COLO668 (cell line): ENCODE results near the gene GREB1L.
"Not testable (repeated sequence)": the region's sequence is repeated elsewhere in the genome, so short reads cannot be mapped to it uniquely, and the experiment has no call there.

Experiments
- DNase-seq: peaks from one replicate; lab custom pipeline; 2025; ENCODE audit not compliant: unreplicated experiment; lab: John Stamatoyannopoulos, UW

Gene GREB1L

DNA sequence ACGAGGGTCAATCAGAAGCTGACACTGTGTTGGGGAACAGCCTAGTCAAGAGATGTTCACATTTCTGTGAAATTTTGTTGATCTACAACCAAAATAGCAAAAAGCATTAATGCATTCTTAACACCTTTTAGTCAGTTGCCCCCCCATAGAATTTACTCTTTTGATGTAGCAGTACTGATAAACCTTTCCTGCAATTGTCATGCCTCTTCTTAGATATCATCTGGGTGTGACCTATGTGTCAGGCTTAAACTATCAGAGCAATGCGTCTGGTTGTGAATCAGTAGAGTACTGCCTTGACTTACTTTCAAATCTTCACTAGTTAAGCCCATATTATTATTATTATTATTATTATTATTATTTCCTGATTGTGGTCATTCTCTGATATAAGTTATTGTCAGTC, 61.9 kb downstream of the GREB1L start:
- no peak for DNase-seq

DNA sequence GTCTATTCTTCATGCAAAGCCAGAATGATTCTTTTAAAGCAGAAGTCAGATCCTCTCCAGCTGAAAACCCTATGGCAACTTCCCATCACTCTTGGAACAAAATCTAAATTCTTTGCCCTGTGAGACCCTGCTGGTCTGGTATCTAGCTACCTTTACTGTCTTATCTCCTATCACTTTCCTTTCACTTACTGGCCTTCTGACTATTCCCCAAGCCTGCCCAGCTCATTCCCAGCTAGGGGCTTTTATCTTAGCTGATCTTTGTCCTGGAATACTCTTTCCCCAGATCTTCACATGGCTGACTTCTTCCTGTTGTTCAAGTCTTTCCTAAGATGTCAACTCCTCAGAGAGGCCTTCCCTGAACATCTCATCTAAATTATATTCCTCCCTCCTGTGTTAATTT, 63.6 kb downstream of the GREB1L start:
- DNase-seq: no peak

DNA sequence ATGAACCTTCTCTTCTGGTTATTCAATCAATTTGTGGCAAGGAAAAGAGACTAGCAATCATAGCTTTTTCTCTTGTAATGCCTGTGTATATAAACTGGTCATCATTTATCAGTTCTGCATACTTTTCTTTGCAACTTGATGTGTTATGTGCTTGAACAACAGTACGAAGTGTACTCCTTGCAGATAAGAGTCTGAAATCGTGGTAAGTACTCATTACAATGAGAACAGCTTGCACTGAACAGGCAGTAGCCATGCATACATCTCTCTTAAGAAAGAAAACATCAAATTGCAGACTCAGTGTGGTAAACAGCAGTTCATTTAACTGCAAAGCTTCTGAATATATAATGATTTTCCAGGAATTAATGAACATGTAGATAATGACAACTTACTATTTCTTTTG, 64.3 kb downstream of the GREB1L start:
- DNase-seq: no peak

DNA sequence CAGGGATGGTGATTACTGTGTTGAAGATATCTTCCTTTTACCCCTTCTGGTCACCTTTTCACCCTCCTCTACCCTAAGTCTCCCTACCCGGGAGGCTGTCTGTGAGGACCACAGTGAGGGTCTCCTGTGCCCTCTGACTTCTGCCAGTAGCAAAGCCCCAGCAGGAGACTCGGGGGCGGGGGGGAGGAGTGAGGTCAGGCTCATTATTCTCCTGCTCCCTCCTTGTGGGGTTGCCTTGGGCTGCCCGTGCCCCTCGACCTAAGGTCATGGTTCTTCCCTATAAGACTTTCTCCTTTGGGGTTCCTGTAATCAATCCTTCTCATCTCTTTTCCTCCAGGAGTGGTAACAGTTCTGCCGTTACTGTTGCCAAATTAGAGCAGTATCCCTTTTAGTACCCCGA, 65.5 kb downstream of the GREB1L start:
- DNase-seq: no peak

DNA sequence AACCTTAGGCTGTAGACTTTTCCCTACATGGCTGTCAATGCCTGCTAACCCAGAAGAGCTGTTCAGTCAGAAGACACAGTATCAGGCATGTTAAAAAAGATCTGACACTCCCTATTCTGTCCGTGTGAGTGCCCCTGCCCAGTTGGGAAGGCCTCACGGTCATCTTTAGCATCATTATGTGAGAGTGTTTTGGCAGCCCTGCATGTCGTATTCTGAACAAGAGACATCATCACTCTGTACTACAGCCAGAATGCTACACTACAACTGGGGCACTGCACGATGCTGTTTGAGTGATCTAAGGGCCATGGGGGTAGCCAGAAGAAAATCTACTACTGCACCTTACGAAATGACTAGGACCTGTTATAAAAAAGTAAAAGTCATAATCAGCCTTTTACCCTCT, 67.2 kb downstream of the GREB1L start:
- DNase-seq: no peak

DNA sequence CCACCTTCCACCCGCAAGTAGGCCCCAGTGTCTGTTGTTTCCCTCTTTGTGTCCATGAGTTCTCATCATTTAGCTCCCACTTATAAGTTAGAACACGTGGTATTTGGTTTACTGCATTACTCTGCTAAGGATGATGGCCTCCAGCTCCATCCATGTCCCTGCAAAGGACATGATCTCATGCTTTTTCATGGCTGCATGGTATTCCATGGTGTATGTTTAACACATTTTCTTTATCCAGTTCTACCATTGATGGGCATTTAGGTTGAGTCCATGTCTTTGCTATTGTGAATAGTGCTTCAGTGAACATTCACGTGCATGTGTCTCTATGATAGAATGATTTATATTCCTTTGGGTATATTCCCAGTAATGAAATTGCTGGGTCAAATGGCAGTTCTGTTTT, 69.9 kb downstream of the GREB1L start:
- DNase-seq: not testable (repeated sequence)

DNA sequence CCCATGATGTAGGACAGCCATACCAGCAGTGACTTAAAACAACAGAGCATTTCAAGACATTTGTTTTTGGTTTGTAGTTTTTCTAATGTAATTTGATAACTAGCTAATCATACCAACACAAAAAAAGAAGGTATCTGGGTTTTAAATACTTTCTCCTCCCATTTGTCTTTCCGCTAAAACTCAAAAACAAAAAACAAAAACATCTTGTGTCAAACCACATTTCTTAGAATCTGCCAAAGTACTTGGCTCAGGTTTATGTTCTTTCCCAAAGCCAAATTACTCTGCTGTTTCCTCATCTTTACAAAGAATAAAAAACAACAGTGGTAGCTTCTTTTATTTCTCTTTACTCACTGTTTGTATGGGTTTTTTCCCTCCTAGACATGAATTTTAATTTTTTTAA, 71.5 kb downstream of the GREB1L start:
- no peak for DNase-seq

DNA sequence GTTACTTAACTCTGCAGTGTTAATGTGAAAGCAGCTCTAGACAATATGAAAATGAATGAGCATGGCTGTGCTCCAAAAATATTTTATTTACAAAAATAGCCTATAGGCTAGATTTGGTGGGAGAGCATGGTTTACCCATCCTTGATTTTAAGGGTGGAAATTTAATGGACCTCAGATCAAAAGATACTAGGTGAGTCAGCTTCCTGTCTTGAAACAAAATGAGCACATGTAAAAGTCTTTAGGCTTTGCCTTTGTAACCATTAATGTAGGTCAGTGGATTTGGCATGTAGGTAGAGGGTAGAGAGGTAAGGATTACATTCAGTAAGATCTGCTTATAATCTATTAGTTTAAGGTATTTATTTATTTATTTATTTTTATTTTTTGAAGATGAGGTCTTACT, 72.7 kb downstream of the GREB1L start:
- DNase-seq: no peak

DNA sequence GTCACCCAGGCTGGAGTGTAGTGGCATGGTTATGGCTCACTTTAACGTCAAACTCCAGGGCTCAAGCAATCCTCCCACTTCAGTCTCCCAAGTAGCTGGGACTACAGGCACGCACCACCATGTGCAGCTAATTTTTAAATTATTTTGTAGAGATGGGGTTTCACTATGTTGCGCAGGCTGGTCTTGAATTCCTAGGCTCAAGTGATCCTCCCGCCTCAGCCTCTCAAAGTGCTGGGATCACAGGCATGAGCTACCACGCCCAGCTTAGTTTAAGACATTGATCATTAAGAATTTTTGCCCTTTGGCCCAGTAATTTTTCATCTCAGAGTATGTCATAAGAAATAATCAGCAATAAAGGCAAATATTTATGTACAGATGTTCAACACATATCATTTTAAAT, 73.1 kb downstream of the GREB1L start:
- not testable (repeated sequence) for DNase-seq

DNA sequence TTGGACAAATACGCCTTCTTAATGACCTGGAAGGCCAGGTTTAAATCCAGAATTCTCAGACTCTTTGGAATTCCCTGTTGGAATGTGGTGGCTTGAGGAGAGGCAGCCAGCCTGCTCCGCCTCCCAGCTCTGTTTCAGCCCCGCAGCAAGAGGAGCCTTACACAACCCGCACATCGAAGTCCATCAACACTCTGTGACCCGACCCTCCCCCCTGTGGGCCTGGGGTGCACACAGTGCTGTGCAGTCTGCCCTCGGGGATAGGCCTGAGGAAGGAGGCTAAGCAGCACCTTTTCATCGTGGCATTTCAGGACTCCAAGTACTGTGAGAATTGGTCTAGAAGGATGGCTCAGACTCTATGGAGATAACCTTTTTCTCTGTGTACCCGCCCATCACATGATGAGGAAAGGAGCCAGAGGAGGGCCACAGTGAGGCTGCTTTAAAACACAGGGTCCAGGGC, 73.7 kb downstream of the GREB1L start:
- DNase-seq: no peak

DNA sequence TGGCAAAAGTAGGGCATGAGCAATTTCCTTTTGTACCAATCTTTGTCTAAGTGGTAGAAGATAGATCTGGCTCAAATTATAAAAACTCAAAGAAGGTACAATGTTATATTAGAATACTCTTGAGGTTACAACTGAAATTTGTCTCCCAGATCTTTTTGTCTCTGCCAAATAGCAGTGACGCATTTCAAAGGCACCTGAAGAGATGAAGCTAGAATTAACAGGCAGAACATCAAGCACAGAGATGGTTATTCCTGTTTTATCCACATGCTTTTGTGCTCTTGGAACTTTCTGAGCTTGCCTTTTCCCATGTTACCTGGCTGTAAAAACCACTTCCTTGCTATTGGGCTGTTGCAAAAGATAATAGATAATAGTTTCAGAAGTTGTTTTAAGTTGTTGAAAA, 74.3 kb downstream of the GREB1L start:
- no peak for DNase-seq

DNA sequence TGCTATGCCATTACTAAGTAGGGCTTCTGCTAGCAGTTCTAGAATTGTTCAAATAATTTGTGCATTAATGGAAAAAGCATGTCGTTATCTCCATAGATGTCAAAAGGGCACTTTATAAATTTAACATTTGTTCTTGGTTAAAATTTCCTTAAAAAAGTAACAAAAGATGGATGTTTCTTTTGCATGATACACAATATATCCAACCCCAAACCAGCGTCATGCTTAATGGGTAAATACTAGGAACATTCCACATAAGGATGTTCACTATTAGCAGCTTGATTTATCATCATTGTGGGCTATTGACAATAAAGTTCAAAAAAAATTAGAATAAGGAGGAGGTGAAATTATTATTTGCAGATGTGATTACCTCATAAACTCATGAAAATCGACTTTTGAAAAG, 79.7 kb downstream of the GREB1L start:
- no peak for DNase-seq

DNA sequence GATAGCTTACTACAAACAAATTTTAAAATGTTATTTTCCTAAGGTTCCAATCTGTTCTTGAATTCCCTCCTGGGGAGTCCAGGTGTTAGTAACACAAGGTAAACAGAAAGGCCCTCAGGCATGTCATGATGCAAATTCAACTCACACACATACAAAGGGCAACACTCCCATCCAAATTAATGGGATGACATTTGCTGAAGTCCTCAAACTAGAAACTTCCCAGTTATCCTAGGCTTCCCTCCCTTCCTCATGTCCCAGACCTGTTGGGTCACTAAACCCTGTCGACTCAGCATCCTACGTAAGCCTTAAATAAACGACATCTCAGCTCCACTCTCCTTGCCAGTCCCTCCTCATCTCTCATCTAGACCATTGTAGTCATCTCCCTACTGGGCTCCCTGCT, 85.1 kb downstream of the GREB1L start:
- DNase-seq: peak; percentile 52

DNA sequence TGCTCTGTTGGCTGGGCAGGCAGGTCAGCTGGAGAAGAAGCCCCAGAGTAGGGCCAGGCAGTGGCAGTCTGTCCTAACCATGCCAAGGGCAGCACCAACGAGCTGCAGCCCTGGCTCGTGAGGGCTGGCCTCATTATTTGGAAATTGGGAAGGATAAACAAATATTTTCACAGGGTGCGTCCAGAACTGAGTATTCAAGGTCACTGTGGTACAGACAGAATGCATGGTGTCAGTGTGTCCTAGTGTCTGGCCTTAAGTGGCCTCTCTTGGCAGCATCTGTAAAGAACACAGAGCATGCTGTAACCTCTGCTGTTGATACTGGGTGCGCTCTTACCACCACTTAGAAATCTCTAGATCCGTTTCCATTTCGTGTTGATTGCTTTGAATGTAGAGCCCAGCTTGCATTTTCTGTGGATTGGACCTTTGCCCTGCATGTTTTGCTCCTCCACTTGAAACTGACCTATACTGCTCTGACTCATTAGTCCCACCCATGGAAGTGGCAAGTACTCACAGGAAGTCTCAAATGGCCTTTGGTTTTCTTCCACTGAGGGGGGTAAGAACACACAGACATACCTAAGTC, 88.2 kb downstream of the GREB1L start:
- no peak for DNase-seq

DNA sequence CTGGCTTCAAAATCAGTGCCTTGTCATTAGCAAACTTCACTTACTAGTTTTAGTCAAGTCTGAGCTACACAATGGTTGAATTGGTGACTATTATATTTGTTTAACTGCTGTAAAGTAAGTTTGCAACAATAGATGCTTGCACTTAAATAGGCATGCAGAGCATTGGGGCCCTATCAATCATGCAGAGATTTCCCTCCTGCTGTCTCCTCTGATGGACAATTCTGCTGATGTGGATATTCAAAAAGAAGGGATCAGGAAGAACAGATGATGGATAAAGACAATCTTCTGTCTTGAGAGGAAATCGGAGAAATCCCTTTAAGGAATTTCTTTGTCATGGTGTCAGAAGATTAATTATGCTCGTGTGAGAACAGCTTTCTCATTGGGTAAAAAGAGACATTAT, 89.0 kb downstream of the GREB1L start:
- no peak for DNase-seq

DNA sequence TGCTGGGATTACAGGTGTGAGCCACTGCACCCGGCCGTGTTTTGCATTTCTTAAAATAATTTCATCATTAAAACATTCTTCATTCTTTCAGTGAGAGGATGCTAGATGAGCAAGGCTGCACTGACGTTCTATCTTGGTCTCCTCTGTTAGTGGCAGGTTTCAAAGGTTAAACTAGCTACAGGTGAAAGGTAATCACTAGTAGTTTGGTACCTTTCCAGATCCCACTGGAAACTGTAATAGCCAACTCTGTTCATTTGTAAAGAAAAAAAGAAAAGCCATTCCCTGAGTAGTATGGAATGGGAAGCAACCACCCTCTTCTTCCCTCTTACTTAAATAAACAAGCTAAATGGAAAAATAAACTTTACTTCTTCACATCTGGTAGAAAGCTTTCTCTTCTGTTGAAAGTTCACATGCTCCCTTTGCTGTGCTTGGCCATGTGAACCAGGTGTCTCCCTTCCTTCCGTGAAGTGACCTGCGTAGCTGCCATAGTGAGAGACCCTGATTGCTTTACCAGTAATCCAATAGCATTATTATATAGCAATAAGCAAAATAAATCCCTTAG, 94.0 kb downstream of the GREB1L start:
- no peak for DNase-seq

DNA sequence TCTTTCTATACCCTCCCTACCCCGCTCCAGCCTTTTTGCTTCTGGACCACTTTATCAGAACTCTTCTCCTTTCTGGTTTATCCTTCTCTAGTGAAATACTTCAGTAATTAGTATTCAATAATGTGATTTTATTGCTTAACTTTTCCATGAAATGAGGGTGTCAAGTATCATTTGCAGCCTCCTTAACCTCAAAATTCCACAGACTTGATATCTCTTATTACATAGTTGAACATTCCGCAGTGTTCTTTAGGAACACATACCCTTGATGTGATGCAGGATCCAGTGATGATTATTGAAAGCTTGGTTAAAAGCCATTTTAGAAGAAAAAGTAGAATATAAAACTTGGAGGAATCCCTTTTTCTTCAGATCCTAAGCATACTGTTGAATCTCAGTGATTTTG, 94.8 kb downstream of the GREB1L start:
- DNase-seq: no peak

DNA sequence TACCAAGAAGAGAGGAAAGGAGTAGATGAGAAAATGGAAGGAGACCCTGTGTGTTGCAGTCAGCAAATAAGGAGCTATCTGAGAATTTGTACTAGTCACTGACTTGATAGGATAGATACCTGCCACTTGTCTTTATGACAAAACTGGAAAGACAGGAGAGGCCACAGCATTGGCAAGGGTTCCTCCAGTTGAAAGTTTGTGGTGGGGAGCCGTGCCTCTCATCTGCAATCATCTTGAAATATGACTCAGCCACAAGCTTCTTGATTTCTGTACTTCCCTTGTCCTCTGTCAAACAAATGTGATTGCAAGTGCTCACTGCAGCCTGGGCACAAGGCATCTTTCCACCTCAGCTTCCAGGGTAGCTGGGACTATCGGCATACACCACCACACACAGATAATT, 99.1 kb downstream of the GREB1L start:
- no peak for DNase-seq

DNA sequence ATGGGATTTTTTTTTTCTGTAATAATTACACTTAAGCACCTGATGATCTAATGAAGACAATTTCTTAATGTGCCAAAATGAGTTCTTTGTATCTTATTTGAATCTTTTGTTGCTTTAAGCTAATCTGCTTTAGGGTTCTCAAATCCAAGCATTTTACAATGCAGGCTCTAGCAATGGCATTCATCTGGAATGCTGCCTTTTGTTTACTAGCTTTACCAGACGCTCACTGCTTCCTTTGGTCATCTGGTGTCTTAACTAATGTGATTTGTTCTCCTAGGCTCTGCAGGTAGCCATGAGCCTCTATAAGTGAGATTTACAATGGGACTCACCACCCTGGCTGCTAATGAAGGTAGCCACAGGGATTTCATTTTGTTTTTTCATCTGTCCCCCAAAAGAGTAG, 100.3 kb downstream of the GREB1L start:
- DNase-seq: no peak

DNA sequence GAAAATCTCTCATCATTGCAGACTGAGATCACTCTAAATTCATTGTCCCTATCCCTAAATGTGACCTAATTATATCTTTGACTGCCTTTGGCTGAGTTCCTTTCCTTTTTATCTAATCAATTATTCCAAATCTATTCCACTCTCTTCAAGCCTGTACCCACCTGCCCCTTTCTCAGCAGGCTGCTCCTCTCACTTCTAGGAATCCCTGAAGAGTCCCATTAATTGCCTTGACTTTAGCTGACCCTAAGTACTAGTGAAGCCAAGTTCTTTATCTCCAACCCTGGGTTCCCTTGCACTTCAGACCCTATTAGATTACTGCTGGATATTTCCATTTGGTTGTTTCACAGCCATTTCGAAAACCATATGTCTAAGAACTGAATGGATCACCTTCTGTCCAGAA, 102.8 kb downstream of the GREB1L start:
- no peak for DNase-seq

DNA sequence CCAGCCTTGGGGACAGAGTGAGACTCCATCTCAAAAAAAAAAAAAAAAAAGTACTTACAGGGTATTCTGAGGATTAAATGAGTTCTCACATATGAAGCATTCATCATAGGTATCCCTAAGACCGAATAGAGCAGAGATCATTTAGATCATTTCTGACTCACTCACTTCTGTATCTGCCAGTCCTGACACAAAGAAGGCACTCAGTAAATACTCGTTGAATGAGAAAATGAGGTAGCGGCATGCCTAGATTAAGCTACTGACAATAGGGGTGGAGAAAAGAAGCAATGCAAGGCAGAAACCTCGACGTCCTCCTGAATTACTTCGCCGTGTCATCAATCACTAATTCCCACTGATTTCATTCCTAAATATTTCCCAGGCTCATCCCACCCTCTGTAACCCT, 103.8 kb downstream of the GREB1L start:
- no peak for DNase-seq

DNA sequence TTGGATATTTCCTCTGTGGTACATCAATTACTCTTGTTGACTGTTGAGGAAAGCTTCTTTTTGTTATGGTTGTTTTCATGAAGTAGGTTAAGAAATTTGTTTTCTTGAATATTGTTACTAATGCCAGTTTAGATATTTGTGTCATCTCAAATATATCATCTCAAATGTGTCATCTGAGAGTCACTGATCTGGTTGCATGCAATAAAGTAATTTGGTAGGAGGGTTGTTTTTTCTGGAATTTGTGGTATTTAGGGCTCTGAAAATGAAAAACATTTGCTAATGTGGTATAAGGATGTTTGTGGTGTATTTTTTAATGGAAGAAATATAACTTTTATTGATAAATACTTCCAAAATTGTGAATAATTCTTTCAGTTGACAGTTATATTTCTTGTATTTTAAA, 117.7 kb downstream of the GREB1L start:
- no peak for DNase-seq

DNA sequence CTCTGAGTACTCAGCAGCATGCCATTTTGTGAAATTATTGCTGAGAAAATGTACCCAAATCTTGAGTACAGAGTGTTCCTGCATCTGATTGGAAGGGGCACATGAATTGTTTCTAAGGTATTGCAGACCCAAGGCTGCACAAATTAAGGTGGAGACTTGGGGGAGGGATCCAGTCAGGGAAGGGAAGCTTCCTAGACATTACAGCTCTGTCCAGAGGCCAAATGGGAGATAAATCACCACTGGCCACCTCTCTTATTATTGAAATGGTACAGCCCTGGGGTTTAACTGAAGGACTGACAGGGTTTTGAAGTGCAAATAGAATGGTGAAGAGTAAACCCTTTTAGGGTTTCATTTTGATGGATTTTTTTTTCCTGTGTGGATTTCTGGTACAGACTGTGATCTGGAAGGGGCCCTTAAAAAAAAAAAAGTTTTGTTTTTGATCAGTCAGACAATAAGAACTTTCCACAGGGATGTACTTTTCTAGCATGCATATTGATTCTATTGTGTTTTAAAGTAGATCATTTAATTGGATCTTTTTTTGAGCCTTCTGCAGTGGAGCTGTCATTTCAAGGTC, 119.4 kb downstream of the GREB1L start:
- DNase-seq: no peak
